Measurements from ENCODE around the gene KDM6B. TPM values are rescaled to one million over a fixed set of nuclear protein-coding genes. Genes with fewer than 3 reads are reported as not detected.
A peak's percentile ranks its signal among the peaks of the same experiment; 100 is the strongest.

Gene KDM6B
- total RNA-seq, 2 donors from 2014 or later: 207 to 231 TPM

DNA sequence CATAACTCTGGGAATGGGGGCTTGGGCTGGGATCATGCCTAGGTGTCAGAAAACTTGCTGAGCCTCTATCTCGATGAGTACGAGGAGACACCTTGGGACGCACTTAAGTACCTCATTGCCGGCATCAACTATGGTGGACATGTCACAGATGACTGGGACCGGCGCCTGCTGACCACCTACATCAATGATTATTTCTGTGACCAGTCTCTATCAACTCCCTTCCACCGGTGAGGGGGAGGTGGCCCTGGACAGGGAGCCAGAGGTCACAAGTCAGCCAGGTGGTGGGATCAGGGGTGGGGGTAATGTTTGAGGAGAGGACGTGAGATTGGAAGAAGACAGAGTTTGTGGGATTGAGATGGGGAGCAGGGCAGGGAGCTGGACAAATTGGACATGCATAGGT lies 3.4 kb upstream of the KDM6B start:
- no peaks in the 10 kb centered on the region for H3K9me3 ChIP-seq (ENCODE audit: control insufficient read depth, low read length, poor library complexity, severe bottlenecking)
- Mint-ChIP-seq H3K27ac (no peak overlapping the region), H3K4me1 (peaks cover 16% of the 10 kb centered on the region), H3K4me3 (no peak overlapping the region), H3K27me3 (peaks cover 11% of the 10 kb centered on the region), H3K36me3 (ENCODE audit: low read depth) (peaks cover 2% of the 10 kb centered on the region)
- ATAC-seq: no peak
- DNase-seq: no peak

DNA sequence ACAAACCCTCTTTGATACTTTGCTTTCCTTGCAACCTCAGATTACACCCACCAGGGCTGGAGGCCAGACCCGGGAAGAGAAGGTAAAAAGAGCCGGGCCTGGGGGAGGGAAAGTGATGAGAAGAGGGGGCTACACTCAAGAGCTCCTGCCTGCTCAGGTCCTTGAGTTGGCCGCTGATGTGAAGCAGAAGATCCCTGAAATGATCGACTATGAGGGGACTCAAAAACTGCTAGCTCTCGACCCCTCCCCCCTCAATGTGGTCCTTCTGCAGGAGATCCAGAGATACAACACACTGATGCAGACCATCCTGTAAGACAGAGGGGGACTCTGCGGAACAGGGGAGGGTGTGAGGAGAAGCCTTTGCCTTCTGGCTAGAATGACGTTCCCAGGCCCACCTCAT lies 2.8 kb upstream of the KDM6B start:
- DNase-seq (no peak), ATAC-seq (no peak)
- Mint-ChIP-seq H3K36me3 (ENCODE audit: low read depth) (peaks cover 2% of the 10 kb centered on the region), H3K4me1 (peaks cover 20% of the 10 kb centered on the region), H3K4me3 (no peak overlapping the region), H3K27ac (no peak overlapping the region), H3K27me3 (peaks cover 11% of the 10 kb centered on the region)
- H3K9me3 ChIP-seq (ENCODE audit: control insufficient read depth, low read length, poor library complexity, severe bottlenecking): no peaks in the 10 kb centered on the region

DNA sequence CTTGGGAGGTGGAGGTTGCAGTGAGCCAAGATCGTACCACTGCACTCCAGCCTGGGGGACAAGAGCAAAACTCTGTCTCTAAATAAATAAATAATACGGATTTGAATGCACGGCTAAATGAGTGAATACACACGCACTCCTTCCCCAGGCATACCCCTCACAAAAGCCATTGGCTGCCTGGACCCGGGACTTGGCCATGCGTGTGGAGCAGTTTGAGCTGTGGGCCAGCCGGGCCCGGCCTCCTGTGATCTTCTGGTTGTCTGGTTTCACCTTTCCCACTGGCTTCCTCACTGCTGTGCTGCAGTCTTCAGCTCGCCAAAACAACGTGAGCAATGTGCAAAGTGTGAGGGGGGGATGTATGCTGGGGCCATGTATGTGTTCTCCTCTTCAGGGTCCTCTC lies 1.6 kb upstream of the KDM6B start:
- Mint-ChIP-seq H3K4me1 (peaks cover 32% of the 10 kb centered on the region), H3K27ac (no peak overlapping the region), H3K27me3 (peaks cover 5% of the 10 kb centered on the region), H3K36me3 (ENCODE audit: low read depth) (peaks cover 2% of the 10 kb centered on the region), H3K4me3 (no peak overlapping the region)
- DNase-seq (no peak), ATAC-seq (no peak)
- H3K9me3 ChIP-seq (ENCODE audit: control insufficient read depth, low read length, poor library complexity, severe bottlenecking): no peaks in the 10 kb centered on the region

DNA sequence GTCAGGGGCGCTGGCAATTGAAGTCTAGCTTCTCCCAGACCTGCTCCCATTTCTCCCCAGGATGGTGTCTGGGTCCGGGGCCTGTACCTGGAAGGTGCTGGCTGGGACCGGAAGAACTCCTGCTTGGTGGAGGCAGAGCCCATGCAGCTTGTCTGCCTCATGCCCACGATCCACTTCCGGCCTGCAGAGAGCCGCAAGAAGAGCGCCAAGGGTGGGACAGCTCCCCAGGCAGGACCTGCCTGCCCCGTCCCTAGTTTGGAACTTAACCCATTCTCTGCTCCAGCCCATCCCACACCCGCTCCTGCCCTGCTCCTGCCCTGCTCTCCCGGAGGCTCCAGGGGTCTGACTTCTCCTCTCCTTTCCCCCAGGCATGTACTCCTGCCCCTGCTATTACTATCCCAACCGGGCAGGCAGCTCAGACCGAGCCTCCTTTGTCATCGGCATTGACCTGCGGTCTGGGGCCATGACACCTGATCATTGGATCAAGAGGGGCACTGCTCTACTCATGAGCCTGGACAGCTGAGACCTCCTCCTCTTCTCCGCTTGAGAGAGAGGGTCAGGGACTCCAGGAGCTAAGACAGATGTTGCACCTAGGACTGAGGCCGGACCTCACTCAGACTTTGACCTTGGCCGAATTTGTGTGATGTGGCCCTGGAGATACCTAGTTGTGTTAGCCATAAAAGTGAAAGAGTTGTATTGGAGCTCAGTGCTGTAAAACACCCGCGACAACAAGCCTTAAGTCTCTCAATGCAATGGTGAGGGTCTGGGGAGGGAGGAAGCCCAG lies 814 bp upstream of the KDM6B start:
- ATAC-seq: no peak
- peak overlapping the region; percentile 100 for H3K27ac Mint-ChIP-seq
- H3K36me3 Mint-ChIP-seq (ENCODE audit: low read depth): peaks cover 2% of the 10 kb centered on the region

DNA sequence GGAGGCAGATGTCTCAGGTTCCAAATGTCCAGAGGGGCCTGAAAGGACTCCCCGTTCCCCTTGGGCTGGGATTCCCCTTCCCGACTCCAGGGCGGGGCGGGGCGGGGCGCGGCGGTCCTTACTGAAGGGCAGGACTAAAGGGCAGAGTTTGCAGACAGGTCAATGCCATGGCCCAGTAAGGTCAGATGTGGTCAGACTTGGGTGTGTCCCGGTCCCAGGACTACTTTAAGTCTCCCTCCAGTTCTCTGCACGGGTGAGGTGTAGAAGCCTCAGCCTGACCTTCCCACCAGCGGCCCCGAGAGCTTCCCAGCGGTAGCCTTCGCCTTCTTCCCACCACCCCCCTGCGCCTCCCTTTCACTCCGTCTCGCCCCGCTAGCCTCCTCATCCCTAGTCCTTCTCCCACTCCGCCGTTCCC lies 532 bp downstream of the KDM6B start:
- ATAC-seq (peak; percentile 9), DNase-seq (peak; percentile 43 to 67 (median 65))
- Mint-ChIP-seq H3K4me1 (peaks cover 48% of the 10 kb centered on the region), H3K36me3 (ENCODE audit: low read depth) (peaks cover 2% of the 10 kb centered on the region), H3K27ac (peak overlapping the region; percentile 100), H3K4me3 (peak overlapping the region; percentile 98), H3K27me3 (peaks cover 5% of the 10 kb centered on the region)
- no peaks in the 10 kb centered on the region for H3K9me3 ChIP-seq (ENCODE audit: control insufficient read depth, low read length, poor library complexity, severe bottlenecking)

More for the DNA sequence above, 814 bp upstream of the KDM6B start:
- no peak for DNase-seq
- no peaks in the 10 kb centered on the region for H3K9me3 ChIP-seq (ENCODE audit: control insufficient read depth, low read length, poor library complexity, severe bottlenecking)
- Mint-ChIP-seq H3K27me3 (peaks cover 5% of the 10 kb centered on the region), H3K4me1 (peaks cover 37% of the 10 kb centered on the region), H3K4me3 (peak overlapping the region; percentile 98)

DNA sequence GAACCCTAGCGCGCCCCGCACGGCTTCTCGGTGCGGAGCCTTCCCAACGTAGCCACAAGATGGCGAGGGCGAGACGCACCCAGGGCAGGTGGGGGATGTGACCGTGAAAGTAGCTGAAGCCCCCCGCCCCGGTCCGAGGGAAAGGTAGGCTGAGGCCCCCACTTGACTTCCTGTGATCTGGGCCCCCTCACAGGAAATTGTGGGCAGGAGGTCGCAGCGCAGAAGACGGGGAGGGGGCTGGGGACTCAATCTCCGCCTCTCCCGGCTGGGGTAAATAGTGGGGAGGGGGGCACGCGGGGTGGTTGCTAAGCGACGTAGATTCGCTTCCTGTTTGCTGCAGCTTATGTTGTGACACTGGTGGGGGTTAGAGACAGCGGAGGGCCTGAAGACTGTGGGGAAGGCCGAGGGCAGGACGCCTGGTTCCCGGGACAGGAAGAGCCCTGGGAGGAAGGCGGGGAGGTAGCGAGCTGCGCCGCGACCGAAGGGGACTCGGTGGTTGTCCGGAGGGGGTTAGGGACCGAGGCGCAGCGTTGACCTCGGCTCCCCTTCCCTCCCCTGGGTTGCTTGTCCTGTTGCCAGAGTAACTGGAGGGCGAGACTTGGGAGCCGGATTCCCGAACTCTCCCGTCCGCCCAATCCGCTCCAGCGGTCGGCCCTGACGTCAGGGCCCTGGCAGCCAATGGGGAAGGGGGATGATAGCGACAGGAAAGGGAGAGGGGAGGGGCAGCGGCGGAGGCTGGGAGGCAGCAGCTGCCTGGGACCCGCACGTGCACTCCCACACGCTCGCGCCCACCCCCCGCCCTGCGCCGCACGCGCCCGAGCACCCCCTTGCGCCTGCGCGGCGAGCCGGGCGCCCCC lies 1.2 kb downstream of the KDM6B start:
- Mint-ChIP-seq H3K4me3 (peak overlapping the region; percentile 98), H3K4me1 (peaks cover 52% of the 10 kb centered on the region), H3K27me3 (peaks cover 5% of the 10 kb centered on the region), H3K36me3 (ENCODE audit: low read depth) (peaks cover 2% of the 10 kb centered on the region), H3K27ac (peak overlapping the region; percentile 100)
- ATAC-seq (peak; percentile 62), DNase-seq (peak; percentile 79 to 95 (median 88))
- no peaks in the 10 kb centered on the region for H3K9me3 ChIP-seq (ENCODE audit: control insufficient read depth, low read length, poor library complexity, severe bottlenecking)

DNA sequence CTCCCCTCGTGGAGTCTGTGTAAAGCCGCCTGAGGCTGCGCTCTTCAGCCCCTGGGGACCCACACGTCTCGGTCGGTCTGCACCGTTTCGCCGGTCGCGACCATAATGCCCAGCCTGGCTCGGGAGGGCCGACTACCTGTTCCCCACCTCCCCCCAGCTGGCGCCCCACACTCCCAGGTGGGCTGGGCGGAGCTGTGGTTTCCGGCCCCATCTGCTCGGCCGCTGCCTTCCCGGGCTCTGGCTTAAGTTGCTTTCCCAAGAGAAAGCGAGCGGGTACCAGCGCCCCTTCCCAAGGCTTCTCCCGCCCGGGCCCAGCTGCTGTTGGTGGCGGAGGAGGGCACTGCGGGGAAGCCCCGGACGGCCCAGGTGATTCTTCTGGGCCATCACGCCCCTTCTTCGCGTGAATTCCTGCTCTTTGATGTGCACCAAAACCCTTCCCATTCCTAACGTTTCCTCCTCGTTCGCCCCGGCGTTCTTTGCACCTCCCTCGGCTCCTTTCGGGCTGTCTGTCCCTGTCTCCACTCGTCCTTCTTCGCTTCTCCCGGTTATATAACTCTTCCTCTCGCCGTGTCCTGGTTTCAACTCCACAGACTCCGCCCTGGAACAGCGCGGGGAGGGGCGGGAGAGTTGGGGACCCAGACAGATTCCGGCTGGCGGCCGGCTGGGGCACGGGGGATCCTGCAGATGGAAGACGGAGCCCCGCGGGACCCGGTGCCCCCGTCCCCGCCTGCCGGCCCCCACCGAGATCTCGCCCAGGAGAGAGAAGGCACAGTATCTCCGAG lies 2.0 kb downstream of the KDM6B start:
- peak overlapping the region; percentile 98 for H3K4me3 Mint-ChIP-seq
- peak overlapping the region; percentile 100 for H3K27ac Mint-ChIP-seq
- peaks cover 2% of the 10 kb centered on the region for H3K36me3 Mint-ChIP-seq (ENCODE audit: low read depth)
- H3K9me3 ChIP-seq (ENCODE audit: control insufficient read depth, low read length, poor library complexity, severe bottlenecking): no peaks in the 10 kb centered on the region
- H3K4me1 Mint-ChIP-seq: peaks cover 60% of the 10 kb centered on the region
- ATAC-seq: peak; percentile 17
- peaks cover 5% of the 10 kb centered on the region for H3K27me3 Mint-ChIP-seq
- peak in 2 of 3 donors; percentile 56 to 60 for DNase-seq

DNA sequence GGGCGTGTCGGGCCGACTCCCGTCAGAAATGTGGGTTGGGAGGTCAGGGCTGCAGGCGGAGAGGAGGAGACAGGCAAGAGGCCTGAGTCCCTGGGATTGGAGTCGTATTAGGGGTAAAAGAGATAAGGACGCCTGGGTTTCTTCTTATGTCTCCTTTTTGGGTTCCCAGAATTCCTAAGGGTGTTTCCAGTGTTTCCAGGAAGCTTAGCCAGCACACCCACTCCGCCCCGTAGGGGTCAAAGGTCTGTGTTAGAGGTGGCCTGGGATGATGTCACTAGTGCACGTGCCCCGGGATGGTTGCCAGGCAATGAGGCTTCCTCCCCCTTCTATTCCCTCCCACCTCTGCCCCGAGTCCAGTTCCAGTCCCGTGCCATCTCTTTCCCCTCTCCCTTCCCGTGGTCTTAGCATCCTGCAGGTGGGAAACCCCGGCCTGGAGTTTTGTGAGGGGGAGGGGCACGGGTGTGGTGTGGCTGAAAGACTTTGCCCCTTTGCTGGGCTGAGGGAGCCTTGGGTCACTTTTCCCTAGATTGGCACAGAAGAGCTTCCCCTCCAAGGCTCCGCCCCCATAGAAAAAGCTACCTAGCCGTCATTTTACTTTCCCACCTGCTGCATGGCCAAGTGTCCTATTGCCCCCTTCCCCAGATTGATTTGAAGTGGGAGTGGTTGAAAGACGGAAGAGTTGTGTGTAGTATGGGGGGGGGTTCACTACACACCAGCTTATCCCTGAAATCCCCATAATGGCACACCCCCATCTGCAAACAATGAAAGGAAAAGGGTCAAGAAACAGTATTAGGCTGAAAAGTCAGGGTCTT lies 2.8 kb downstream of the KDM6B start:
- peaks cover 5% of the 10 kb centered on the region for H3K27me3 Mint-ChIP-seq
- peaks cover 6% of the 10 kb centered on the region for H3K36me3 Mint-ChIP-seq (ENCODE audit: low read depth)
- peak overlapping the region; percentile 98 for H3K4me3 Mint-ChIP-seq
- ATAC-seq (no peak), DNase-seq (peak in 2 of 3 donors; percentile 49 to 66)
- peaks cover 67% of the 10 kb centered on the region for H3K4me1 Mint-ChIP-seq
- peak overlapping the region; percentile 100 for H3K27ac Mint-ChIP-seq
- no peaks in the 10 kb centered on the region for H3K9me3 ChIP-seq (ENCODE audit: control insufficient read depth, low read length, poor library complexity, severe bottlenecking)

DNA sequence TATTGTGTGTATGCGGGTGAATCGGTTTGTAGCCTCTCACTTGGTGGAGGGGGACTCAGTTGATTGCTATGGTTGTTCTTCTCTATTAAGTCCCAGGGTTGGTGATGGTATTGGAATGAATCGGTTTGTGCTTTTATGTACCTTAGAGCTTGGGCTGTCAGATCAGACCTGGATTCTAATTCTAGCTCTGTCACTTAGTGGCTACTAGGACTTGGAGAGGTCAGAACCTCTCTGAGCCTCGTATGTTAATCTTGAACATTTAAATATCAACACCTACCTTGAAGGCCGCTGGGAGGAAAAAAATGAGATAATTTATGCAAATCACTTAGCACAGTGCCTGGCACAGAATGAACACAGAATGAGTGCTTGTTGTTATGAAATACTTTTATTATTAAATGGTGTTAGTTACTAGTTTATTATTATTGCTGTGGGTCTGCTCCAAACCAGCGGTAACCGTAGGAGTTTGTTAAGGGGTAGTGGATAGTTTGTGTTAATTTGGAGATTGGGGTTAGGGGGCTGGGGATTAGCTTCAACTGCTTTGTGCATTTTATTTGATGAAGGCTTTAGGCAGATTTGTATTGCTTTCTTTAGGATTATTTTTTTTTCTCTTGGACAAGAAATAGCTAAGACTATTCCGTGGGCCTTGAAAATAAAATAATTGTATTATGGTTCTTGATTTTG lies 3.5 kb downstream of the KDM6B start:
- Mint-ChIP-seq H3K4me1 (peaks cover 74% of the 10 kb centered on the region), H3K36me3 (ENCODE audit: low read depth) (peaks cover 8% of the 10 kb centered on the region)
- no peak for DNase-seq

DNA sequence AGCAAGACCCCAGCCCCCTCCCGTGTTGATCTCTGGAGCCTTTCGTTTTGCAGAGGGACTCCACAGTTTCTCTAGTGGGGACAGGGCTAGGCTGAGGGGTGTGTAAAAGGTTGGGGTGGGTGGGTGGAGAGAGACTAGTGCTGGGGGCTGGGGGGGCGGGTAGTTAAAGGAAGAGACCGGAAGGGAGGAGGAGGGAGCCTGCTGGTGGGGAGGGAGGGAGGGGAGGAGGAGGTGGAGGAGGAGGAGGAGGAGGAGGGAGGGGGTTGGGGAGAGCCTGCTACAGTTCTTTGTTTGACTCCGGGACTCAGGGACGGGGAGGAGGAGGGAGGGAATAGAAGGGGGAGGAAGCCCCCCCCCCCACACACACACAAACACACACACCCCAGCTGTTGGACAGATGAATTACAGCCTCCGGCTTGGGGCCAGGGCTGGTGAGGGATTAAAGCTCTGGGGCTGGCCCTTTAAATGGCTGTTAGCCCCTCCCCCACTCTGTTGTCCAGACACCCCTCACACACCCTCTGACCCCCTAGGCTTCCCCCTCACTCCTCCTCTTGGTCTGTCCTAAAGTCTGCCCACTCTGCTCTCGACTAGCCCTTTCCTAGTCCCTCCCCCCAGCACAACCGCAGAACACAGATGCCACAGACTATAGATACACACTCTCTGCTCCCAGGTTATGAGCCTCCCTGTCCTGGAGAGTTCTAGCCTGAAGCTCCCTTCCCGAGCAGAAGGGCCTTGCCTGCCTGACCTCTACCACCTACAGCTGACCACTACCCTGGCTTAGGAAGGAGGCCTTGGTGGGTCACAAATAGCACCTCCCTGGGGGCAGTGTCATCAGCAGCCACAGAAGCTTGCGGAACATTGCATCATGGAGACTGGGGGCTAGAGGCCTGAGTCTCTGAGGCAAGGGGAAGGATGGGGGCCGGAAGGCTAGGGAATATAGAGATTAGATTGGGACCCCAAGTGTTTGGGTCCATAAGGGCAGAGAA lies 4.4 kb downstream of the KDM6B start:
- Mint-ChIP-seq H3K4me1 (peaks cover 80% of the 10 kb centered on the region), H3K36me3 (ENCODE audit: low read depth) (peaks cover 10% of the 10 kb centered on the region), H3K4me3 (peak overlapping the region; percentile 98), H3K27ac (peak overlapping the region; percentile 100), H3K27me3 (peaks cover 2% of the 10 kb centered on the region)
- DNase-seq (no peak), ATAC-seq (no peak)
- no peaks in the 10 kb centered on the region for H3K9me3 ChIP-seq (ENCODE audit: control insufficient read depth, low read length, poor library complexity, severe bottlenecking)

More for the DNA sequence above, 3.5 kb downstream of the KDM6B start:
- ATAC-seq: no peak
- peak overlapping the region; percentile 98 for H3K4me3 Mint-ChIP-seq
- no peaks in the 10 kb centered on the region for H3K9me3 ChIP-seq (ENCODE audit: control insufficient read depth, low read length, poor library complexity, severe bottlenecking)
- peak overlapping the region; percentile 100 for H3K27ac Mint-ChIP-seq
- H3K27me3 Mint-ChIP-seq: peaks cover 5% of the 10 kb centered on the region
